Body of pancreas (tissue), 4 donors: ENCODE data around the gene IL1RAPL1. TPM values are rescaled to one million over a fixed set of nuclear protein-coding genes. Genes with fewer than 3 reads are reported as not detected.

ENCODE experiments used
- ATAC-seq: fragments of 150-250 bp; one replicate; pipeline ENCODE4 v1.9.1; 2016
- DNase-seq, 4 donors: peaks; one replicate each; pipeline ENCODE4 v3.0.0-alpha.2; 2019
- H3K27ac ChIP-seq, 4 donors: fragments of 200-600 bp; sonication (generic); 1 replicate in 3 of 4; 2 replicates in 1 of 4; pipeline versions ENCODE4 v1.5.1 to v1.6.1; 2016 to 2019; ENCODE audit warnings: mild to moderate bottlenecking in 1 of 4, mixed read lengths in 1 of 4, moderate library complexity in 1 of 4
- H3K27me3 ChIP-seq, 2 donors: fragments of 200-600 bp; sonication (generic); one replicate each; pipeline ENCODE4 v1.6.0; 2016; ENCODE audit warnings: mild to moderate bottlenecking in 1 of 2
- H3K36me3 ChIP-seq, 2 donors: fragments of 200-600 bp; sonication (generic); replicated peaks in 1 of 2; 2 replicates each; pipeline ENCODE4 v1.5.1; 2016; ENCODE audit warnings: low read depth in 2 of 2; ENCODE audit not compliant: insufficient read depth in 1 of 2
- H3K4me1 ChIP-seq: fragments of 200-600 bp; sonication (generic); one replicate; pipeline ENCODE4 v1.6.0; 2016
- H3K4me3 ChIP-seq, 2 donors: fragments of 200-600 bp; sonication (generic); 1 replicate in 1 of 2; 2 replicates in 1 of 2; pipeline ENCODE4 v1.5.1; 2016 to 2019
- H3K9me3 ChIP-seq, 3 donors: fragments of 200-600 bp; sonication (generic); 1 replicate in 2 of 3; 2 replicates in 1 of 3; pipeline ENCODE4 v1.5.1; 2016
- POLR2A ChIP-seq, 3 donors: fragments of 450-650 bp; IDR thresholded peaks; one replicate each; pipeline ENCODE4 v1.6.1; 2016; ENCODE audit warnings: antibody characterized with exemption in 3 of 3, mild to moderate bottlenecking in 2 of 3
- WGBS, 2 donors: methylation state at CpG; one replicate each; pipeline ENCODE4 v1.1.5; 2017; 5-methylcytosine and 5-hydroxymethylcytosine counted together
- intact Hi-C: fragments of 100-400 bp; cut with DNase I; formaldehyde crosslinking; loops from one replicate; pipeline ENCODE4 v1.15.1; 2023
- total RNA-seq, 2 donors: library from RNA; depleted of rRNA; stranded (reverse); fragments of >200 nt; gene quantifications; one replicate each; pipeline ENCODE4 v1.1.0, GENCODE V29; 2016
- TF ChIP-seq, protein P1 (sequence below), 7 experiments: fragments of 450-650 bp in 4 of 7; fragments of 200-600 bp in 3 of 7; sonication (generic) in 3 of 7; IDR thresholded peaks; one replicate each; pipeline ENCODE4 v1.5.1; 2016 to 2019; ENCODE audit warnings: antibody characterized with exemption in 7 of 7

The IL1RAPL1 gene
- total RNA-seq, 2 donors from 2014 or later = 0.26 TPM; not detected in 1

- Histone ChIP-seq H3K9me3 (no peaks in the 10 kb centered on the region), H3K27me3 (no peaks in the 10 kb centered on the region), H3K4me1 (no peaks in the 10 kb centered on the region), H3K36me3 (no peaks in the 10 kb centered on the region), H3K27ac (no peak overlapping the region), H3K4me3 (no peak overlapping the region)
- 0 to 4% methylated on average over 1 of the region's 1 CpG for WGBS, 2 donors
- no peak for ATAC-seq
- intact Hi-C loops = no loop called here
- DNase-seq = no peak
- no peak for TF ChIP-seq POLR2A (IDR thresholded peaks at IDR 0.05)
- TF ChIP-seq, protein P1, sequence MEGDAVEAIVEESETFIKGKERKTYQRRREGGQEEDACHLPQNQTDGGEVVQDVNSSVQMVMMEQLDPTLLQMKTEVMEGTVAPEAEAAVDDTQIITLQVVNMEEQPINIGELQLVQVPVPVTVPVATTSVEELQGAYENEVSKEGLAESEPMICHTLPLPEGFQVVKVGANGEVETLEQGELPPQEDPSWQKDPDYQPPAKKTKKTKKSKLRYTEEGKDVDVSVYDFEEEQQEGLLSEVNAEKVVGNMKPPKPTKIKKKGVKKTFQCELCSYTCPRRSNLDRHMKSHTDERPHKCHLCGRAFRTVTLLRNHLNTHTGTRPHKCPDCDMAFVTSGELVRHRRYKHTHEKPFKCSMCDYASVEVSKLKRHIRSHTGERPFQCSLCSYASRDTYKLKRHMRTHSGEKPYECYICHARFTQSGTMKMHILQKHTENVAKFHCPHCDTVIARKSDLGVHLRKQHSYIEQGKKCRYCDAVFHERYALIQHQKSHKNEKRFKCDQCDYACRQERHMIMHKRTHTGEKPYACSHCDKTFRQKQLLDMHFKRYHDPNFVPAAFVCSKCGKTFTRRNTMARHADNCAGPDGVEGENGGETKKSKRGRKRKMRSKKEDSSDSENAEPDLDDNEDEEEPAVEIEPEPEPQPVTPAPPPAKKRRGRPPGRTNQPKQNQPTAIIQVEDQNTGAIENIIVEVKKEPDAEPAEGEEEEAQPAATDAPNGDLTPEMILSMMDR (IDR thresholded peaks at IDR 0.05) = no peak
These were observed 1354.0 kb downstream of the IL1RAPL1 start for GRCh38 chrX:29941287-29941686.

DNA sequence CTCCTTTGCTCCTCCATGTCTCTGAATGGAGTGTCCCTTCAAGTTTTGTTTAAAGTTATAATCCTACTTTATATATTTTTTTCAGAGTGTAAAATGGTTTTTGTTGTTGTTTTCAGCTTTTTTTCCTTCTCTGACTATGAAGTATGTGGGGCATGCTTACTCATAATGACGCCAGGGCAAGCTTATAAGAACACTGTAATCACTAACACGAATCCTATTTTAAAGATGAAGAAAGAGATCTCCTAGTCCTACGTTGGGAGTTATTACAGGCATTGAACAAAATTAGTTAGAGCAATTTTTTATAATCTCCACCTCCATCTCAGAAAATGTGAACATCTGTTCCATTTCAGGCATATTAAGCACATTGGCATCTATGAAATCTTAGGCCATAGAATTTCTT, 1360.0 kb downstream of the IL1RAPL1 start:
- ATAC-seq (no peak), DNase-seq (no peak)
- Histone ChIP-seq H3K4me3 (no peak overlapping the region), H3K4me1 (no peaks in the 10 kb centered on the region), H3K27ac (no peak overlapping the region), H3K27me3 (no peaks in the 10 kb centered on the region), H3K9me3 (no peaks in the 10 kb centered on the region), H3K36me3 (no peaks in the 10 kb centered on the region)
- no peak for TF ChIP-seq POLR2A (IDR thresholded peaks at IDR 0.05)
- TF ChIP-seq, protein P1 (IDR thresholded peaks at IDR 0.05) = no peak
- 52 to 67% methylated on average over 3 of the region's 3 CpGs for WGBS, 2 donors
- intact Hi-C loops = no loop called here

DNA sequence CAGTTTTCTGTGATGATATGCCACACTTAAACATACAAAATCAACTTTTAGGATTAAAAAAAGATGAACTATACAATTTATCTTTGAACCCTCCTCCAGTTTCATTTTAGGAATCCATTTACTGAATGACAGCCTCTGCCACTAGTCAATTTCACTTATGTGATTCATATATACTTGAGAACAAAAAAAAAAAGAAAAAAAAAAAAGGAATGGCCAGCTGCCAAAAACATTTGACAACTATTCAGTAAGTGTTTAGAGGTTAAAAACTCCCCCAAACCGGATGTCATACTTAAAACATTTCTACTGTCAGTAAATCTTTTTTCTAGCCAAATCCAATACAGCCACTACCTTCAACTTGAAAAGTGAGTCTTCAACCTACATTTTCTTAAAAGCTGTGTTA, 1361.4 kb downstream of the IL1RAPL1 start:
- Histone ChIP-seq H3K9me3 (no peaks in the 10 kb centered on the region), H3K27ac (no peak overlapping the region), H3K4me3 (no peak overlapping the region), H3K27me3 (no peaks in the 10 kb centered on the region), H3K4me1 (no peaks in the 10 kb centered on the region), H3K36me3 (no peaks in the 10 kb centered on the region)
- ATAC-seq (no peak), DNase-seq (no peak)
- TF ChIP-seq, protein P1 (IDR thresholded peaks at IDR 0.05) = no peak
- no peak for TF ChIP-seq POLR2A (IDR thresholded peaks at IDR 0.05)
- intact Hi-C loops = no loop called here
- WGBS, 2 donors = 6 to 38% methylated on average over 1 of the region's 1 CpG

DNA sequence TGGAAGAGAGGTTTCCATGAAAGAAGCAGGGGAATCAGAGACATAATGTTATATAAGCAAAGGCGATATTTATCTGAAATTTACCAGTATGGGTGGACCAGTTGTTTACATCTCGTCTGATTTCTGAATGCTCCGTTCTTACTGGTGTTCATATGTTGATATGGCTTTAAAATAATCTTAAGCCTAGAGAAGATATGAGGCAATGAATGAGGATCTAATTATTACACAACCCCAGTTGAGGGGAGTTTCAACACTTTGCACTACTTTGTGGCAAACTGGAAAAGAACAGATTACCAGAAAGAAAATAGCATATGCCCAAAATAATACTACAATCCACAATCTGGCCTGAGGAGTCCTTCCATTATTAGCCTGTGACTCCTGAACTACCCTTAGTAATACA, 1364.8 kb downstream of the IL1RAPL1 start:
- no peaks in the 10 kb centered on the region for H3K4me1 ChIP-seq
- H3K9me3 ChIP-seq = no peaks in the 10 kb centered on the region
- ATAC-seq = no peak
- no peak overlapping the region for H3K4me3 ChIP-seq
- no peak for TF ChIP-seq POLR2A (IDR thresholded peaks at IDR 0.05)
- TF ChIP-seq, protein P1 (IDR thresholded peaks at IDR 0.05) = no peak
- intact Hi-C loops = no loop called here
- 58 to 78% methylated on average over 3 of the region's 3 CpGs for WGBS, 2 donors
- H3K27ac ChIP-seq = no peak overlapping the region
- no peaks in the 10 kb centered on the region for H3K36me3 ChIP-seq
- H3K27me3 ChIP-seq = no peaks in the 10 kb centered on the region
- no peak for DNase-seq

- no peaks in the 10 kb centered on the region for H3K4me1 ChIP-seq
- no peak overlapping the region for H3K4me3 ChIP-seq
- no peaks in the 10 kb centered on the region for H3K27me3 ChIP-seq
- TF ChIP-seq, protein P1 (IDR thresholded peaks at IDR 0.05) = no peak
- TF ChIP-seq POLR2A (IDR thresholded peaks at IDR 0.05) = no peak
- 53 to 61% methylated on average over 2 of the region's 2 CpGs for WGBS, 2 donors
- ATAC-seq (no peak), DNase-seq (no peak)
- intact Hi-C loops = no loop called here
- H3K36me3 ChIP-seq = no peaks in the 10 kb centered on the region
- H3K27ac ChIP-seq = no peak overlapping the region
- H3K9me3 ChIP-seq = no peaks in the 10 kb centered on the region
These were observed 1374.8 kb downstream of the IL1RAPL1 start for GRCh38 chrX:29962061-29962460.
